Osteocyte (in vitro differentiated cells): ENCODE data around the gene FREM2. TPM values are rescaled to one million over a fixed set of nuclear protein-coding genes. Genes with fewer than 3 reads are reported as not detected.

Experiments
- DNase-seq: peaks from one replicate; pipeline ENCODE4 v3.0.0; 2021; ENCODE audit warnings: mixed read lengths; ENCODE audit not compliant: unreplicated experiment; ENCODE audit errors: extremely low spot score
- H3K27ac Mint-ChIP-seq: one replicate; pipeline ENCODE4 v1.8.0; 2021; ENCODE audit warnings: mild to moderate bottlenecking, mixed read lengths; ENCODE audit not compliant: unreplicated experiment
- H3K27me3 Mint-ChIP-seq: one replicate; pipeline ENCODE4 v1.8.0; 2021; ENCODE audit warnings: mixed read lengths; ENCODE audit not compliant: unreplicated experiment
- H3K36me3 Mint-ChIP-seq: one replicate; pipeline ENCODE4 v1.8.0; 2021; ENCODE audit warnings: mixed read lengths; ENCODE audit not compliant: unreplicated experiment
- H3K4me1 Mint-ChIP-seq: one replicate; pipeline ENCODE4 v1.8.0; 2021; ENCODE audit warnings: mixed read lengths; ENCODE audit not compliant: unreplicated experiment
- H3K4me3 Mint-ChIP-seq: one replicate; pipeline ENCODE4 v1.8.0; 2021; ENCODE audit warnings: mild to moderate bottlenecking, moderate library complexity, mixed read lengths; ENCODE audit not compliant: unreplicated experiment
- H3K9me3 Mint-ChIP-seq: one replicate; pipeline ENCODE4 v1.8.0; 2021; ENCODE audit warnings: mixed read lengths; ENCODE audit not compliant: unreplicated experiment
- total RNA-seq: library from RNA; stranded (reverse); gene quantifications from 2 replicates; pipeline ENCODE4 v1.2.1, GENCODE V29; 2021
- TF ChIP-seq, protein P1 (sequence below): fragments of 200-600 bp; sonication (generic); IDR thresholded peaks from 2 replicates; pipeline ENCODE4 v1.5.0; 2021; ENCODE audit warnings: antibody characterized with exemption, mild to moderate bottlenecking, moderate library complexity

FREM2 gene
- total RNA-seq, 1 donor from 2014 or later: 0.30 TPM

DNA sequence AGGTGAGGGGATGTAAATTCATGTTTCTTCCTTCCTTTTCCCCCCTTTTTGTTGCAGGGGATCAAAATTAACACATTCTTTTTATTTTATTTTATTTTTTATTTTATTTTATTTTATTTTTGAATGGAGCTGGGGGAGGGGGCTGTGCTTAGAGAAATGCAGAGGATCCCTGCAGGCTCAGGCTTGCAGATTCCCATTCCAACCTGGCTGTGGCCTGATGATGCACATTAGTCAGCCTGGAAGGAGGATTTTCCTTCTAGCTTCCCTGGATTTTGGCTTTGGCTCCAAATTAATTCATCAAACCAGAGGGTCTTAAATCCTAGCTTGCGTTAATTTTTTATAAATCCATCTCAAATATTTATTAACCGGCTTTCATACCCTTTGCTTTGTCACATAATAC lies 67.0 kb downstream of the FREM2 start:
- Mint-ChIP-seq H3K27ac (no peak overlapping the region), H3K36me3 (no peaks in the 10 kb centered on the region), H3K4me3 (no peak overlapping the region), H3K9me3 (no peaks in the 10 kb centered on the region), H3K4me1 (no peaks in the 10 kb centered on the region), H3K27me3 (peaks cover 17% of the 10 kb centered on the region)
- TF ChIP-seq, protein P1, sequence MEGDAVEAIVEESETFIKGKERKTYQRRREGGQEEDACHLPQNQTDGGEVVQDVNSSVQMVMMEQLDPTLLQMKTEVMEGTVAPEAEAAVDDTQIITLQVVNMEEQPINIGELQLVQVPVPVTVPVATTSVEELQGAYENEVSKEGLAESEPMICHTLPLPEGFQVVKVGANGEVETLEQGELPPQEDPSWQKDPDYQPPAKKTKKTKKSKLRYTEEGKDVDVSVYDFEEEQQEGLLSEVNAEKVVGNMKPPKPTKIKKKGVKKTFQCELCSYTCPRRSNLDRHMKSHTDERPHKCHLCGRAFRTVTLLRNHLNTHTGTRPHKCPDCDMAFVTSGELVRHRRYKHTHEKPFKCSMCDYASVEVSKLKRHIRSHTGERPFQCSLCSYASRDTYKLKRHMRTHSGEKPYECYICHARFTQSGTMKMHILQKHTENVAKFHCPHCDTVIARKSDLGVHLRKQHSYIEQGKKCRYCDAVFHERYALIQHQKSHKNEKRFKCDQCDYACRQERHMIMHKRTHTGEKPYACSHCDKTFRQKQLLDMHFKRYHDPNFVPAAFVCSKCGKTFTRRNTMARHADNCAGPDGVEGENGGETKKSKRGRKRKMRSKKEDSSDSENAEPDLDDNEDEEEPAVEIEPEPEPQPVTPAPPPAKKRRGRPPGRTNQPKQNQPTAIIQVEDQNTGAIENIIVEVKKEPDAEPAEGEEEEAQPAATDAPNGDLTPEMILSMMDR: no peak
- DNase-seq: no peak

DNA sequence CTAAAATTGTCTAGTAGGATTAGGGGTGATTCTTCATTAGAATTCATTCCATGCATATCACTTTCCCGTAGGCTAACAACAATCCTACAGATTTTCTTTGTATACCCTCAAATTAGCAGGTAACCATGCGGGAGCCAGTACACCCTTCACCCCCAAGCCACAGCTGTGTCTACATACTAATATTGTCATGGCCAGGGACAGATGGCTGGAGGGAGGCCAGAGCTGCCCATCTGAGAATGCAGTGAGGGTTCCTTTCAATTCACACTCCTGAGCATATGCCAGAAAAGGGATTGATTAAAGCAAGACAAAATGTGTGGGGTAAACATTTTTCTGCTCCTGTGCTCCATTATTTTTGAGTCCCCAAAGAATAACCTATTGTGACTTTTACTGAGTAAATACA lies 68.9 kb downstream of the FREM2 start:
- H3K27ac Mint-ChIP-seq: no peak overlapping the region
- no peaks in the 10 kb centered on the region for H3K9me3 Mint-ChIP-seq
- no peaks in the 10 kb centered on the region for H3K4me1 Mint-ChIP-seq
- no peak for DNase-seq
- H3K4me3 Mint-ChIP-seq: no peak overlapping the region
- TF ChIP-seq, protein P1: no peak
- peaks cover 17% of the 10 kb centered on the region for H3K27me3 Mint-ChIP-seq
- H3K36me3 Mint-ChIP-seq: no peaks in the 10 kb centered on the region

DNA sequence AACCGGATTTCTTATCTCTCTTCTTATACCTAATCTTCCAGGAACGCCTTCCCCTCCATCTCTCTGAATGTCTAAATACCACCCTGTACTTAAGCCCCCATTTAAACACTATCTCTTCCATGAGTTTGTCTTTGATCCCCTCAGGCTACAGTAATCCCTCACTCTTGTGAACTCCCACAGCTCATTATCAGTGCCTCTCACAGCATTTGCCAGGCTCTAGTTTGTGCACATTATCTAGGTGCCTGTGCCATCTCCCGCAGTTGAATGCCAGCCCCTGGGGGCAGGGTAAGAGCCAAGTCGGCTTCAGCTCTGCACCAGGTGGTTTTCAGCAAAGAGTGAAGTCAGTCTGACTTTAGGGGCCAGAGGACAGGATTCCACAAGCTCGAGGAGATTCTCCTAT lies 71.4 kb downstream of the FREM2 start:
- no peak for DNase-seq
- Mint-ChIP-seq H3K4me1 (no peaks in the 10 kb centered on the region), H3K27me3 (peaks cover 20% of the 10 kb centered on the region), H3K9me3 (no peaks in the 10 kb centered on the region), H3K4me3 (no peak overlapping the region), H3K36me3 (no peaks in the 10 kb centered on the region), H3K27ac (no peak overlapping the region)
- TF ChIP-seq, protein P1: no peak

DNA sequence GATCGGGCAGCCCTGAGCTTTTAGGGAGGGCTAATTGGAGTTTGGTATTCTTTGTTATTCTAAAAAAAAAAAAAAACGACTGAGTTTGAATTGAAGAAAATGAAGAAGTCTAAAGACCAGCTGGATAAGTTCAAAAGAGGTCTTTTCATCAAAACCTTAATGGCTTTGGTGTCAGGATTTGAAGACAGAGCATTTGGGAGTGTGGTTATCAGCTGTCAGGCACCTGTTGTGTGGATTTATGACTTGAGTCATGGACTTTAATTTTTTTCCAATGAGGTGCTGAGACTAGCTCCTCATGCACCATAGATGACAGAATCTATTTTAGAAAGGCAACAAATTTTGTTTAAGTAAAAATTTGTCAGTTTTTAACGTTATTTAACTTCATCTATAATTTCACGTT lies 72.5 kb downstream of the FREM2 start:
- TF ChIP-seq, protein P1: no peak
- DNase-seq: no peak
- Mint-ChIP-seq H3K27ac (no peak overlapping the region), H3K27me3 (peaks cover 17% of the 10 kb centered on the region), H3K9me3 (no peaks in the 10 kb centered on the region), H3K4me3 (no peak overlapping the region), H3K36me3 (no peaks in the 10 kb centered on the region), H3K4me1 (peaks cover 2% of the 10 kb centered on the region)

DNA sequence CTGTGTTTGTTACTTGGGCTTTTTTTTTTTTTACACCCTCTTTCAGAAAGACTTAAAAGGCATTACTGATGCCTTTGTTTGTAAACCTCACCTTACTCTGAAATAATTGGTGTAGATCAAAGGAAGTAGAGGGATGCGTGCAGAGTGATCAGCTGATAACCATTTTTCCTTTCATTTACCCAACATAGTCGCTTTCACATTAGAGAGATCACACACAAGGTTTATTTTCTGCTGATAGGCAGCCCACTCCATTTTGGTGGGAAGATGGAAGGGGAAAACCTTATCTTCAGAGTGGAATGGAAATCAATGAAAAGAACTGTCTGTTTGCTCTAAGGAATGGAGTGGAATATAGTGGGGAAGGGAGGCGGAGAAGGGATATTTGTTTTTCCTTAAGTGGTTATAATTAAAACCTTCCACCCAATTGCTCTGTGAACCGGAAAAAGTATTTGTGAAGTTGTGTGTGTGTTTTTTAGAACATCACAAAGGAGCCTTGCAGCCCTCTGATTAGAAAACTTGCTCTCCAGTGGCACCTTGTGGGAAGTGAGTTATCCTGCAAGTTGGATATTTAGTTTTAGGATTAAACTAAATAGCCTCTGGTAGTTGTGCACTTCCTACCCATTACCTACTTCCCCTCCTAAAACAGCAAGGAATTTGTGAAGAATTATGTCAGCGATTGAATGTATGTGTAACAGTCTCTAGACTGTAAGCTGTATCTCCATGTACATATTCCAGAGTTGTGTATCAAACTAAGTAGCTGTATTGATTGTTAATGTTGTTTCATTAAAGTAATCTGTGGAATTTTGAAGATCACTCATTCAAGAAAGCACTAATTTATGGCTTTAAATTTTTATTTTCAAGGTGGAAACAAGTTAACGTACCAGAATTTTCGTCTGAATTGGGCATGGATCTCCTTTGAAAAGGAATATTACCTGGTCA lies 76.8 kb downstream of the FREM2 start:
- no peak for DNase-seq
- Mint-ChIP-seq H3K36me3 (no peaks in the 10 kb centered on the region), H3K4me1 (peaks cover 2% of the 10 kb centered on the region), H3K27ac (no peak overlapping the region), H3K9me3 (no peaks in the 10 kb centered on the region), H3K27me3 (peaks cover 17% of the 10 kb centered on the region), H3K4me3 (no peak overlapping the region)
- TF ChIP-seq, protein P1: peak; percentile 68
